ENCODE data around the gene GCLC. TPM values are rescaled to one million over a fixed set of nuclear protein-coding genes. Genes with fewer than 3 reads are reported as not detected.

Gene GCLC
- total RNA-seq, 1 experiment from 2014 or later, result 47.1 TPM

DNA sequence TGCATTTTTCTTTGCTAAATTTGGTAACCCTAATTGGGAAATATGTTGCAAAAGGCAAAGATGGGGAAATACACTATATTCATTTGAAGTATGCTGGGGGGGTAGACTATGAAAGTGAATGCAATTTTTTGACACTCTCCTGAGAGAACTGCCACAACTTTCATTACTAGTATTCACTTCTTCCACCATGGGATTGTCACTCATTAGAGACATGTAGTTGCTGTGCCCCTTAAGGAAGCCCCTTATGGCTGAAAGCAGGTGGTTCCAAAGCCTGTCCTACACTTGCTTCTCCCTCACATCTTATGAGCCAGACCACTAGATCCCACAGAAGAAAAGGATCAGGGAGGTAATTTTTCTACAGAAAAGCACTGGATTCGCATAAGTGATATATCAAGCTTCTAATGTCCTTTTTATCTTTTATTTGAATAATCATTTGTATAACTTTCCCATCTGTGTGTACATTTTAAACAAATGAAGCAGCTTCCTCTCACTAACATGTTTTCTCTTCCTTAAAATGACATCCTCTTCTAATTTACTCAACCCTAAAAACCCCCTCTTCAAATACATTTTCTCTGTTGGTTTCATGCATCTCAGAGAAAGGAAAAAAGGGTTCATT lies 83.8 kb downstream of the GCLC start (continued):
- TF ChIP-seq, protein P1, sequence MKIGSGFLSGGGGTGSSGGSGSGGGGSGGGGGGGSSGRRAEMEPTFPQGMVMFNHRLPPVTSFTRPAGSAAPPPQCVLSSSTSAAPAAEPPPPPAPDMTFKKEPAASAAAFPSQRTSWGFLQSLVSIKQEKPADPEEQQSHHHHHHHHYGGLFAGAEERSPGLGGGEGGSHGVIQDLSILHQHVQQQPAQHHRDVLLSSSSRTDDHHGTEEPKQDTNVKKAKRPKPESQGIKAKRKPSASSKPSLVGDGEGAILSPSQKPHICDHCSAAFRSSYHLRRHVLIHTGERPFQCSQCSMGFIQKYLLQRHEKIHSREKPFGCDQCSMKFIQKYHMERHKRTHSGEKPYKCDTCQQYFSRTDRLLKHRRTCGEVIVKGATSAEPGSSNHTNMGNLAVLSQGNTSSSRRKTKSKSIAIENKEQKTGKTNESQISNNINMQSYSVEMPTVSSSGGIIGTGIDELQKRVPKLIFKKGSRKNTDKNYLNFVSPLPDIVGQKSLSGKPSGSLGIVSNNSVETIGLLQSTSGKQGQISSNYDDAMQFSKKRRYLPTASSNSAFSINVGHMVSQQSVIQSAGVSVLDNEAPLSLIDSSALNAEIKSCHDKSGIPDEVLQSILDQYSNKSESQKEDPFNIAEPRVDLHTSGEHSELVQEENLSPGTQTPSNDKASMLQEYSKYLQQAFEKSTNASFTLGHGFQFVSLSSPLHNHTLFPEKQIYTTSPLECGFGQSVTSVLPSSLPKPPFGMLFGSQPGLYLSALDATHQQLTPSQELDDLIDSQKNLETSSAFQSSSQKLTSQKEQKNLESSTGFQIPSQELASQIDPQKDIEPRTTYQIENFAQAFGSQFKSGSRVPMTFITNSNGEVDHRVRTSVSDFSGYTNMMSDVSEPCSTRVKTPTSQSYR (CRISPR knock-in tag; IDR thresholded peaks at IDR 0.05), result no peak
- TF ChIP-seq ZNF263 (CRISPR knock-in tag; IDR thresholded peaks at IDR 0.05; ENCODE audit: low read depth), result no peak
- TF ChIP-seq, protein P2, sequence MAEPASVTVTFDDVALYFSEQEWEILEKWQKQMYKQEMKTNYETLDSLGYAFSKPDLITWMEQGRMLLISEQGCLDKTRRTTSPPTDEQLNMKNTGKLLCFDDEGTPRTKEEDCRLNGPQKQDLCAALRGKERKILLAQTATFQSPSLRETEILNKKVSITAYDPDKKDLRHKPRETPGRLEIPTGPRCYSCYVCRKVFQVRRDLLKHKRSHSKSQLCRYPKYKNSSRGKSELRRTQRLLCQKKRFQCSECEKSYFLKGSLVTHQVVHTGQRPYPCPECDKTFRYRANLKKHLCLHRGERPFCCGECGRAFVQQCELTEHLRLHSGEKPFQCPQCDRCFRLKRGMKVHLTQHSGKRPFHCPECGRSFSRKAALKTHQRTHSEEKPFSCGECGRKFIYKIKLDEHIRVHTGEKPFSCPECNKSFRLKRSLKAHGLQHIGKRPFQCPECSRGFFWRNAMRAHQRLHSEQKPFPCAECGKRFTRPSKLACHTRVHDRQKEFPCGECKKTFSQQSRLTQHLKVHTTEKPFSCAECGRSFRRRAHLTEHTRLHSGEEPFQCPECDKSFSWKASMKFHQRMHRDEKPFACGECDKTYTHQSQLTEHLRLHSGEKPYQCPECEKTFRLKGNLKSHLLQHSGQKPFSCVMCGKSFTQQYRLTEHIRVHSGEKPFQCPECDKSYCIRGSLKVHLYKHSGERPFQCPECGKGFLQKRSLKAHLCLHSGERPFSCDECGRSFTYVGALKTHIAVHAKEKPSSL (CRISPR knock-in tag; conservative IDR thresholded peaks at IDR 0.05), result no peak
- TF ChIP-seq, protein P3, sequence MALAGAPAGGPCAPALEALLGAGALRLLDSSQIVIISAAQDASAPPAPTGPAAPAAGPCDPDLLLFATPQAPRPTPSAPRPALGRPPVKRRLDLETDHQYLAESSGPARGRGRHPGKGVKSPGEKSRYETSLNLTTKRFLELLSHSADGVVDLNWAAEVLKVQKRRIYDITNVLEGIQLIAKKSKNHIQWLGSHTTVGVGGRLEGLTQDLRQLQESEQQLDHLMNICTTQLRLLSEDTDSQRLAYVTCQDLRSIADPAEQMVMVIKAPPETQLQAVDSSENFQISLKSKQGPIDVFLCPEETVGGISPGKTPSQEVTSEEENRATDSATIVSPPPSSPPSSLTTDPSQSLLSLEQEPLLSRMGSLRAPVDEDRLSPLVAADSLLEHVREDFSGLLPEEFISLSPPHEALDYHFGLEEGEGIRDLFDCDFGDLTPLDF (CRISPR knock-in tag; IDR thresholded peaks at IDR 0.05), result no peak
- no peak for TF ChIP-seq JAZF1 (CRISPR knock-in tag; IDR thresholded peaks at IDR 0.05)
- TF ChIP-seq, protein P4, sequence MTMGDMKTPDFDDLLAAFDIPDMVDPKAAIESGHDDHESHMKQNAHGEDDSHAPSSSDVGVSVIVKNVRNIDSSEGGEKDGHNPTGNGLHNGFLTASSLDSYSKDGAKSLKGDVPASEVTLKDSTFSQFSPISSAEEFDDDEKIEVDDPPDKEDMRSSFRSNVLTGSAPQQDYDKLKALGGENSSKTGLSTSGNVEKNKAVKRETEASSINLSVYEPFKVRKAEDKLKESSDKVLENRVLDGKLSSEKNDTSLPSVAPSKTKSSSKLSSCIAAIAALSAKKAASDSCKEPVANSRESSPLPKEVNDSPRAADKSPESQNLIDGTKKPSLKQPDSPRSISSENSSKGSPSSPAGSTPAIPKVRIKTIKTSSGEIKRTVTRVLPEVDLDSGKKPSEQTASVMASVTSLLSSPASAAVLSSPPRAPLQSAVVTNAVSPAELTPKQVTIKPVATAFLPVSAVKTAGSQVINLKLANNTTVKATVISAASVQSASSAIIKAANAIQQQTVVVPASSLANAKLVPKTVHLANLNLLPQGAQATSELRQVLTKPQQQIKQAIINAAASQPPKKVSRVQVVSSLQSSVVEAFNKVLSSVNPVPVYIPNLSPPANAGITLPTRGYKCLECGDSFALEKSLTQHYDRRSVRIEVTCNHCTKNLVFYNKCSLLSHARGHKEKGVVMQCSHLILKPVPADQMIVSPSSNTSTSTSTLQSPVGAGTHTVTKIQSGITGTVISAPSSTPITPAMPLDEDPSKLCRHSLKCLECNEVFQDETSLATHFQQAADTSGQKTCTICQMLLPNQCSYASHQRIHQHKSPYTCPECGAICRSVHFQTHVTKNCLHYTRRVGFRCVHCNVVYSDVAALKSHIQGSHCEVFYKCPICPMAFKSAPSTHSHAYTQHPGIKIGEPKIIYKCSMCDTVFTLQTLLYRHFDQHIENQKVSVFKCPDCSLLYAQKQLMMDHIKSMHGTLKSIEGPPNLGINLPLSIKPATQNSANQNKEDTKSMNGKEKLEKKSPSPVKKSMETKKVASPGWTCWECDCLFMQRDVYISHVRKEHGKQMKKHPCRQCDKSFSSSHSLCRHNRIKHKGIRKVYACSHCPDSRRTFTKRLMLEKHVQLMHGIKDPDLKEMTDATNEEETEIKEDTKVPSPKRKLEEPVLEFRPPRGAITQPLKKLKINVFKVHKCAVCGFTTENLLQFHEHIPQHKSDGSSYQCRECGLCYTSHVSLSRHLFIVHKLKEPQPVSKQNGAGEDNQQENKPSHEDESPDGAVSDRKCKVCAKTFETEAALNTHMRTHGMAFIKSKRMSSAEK (CRISPR knock-in tag; IDR thresholded peaks at IDR 0.05; ENCODE audit: borderline replicate concordance), result no peak

DNA sequence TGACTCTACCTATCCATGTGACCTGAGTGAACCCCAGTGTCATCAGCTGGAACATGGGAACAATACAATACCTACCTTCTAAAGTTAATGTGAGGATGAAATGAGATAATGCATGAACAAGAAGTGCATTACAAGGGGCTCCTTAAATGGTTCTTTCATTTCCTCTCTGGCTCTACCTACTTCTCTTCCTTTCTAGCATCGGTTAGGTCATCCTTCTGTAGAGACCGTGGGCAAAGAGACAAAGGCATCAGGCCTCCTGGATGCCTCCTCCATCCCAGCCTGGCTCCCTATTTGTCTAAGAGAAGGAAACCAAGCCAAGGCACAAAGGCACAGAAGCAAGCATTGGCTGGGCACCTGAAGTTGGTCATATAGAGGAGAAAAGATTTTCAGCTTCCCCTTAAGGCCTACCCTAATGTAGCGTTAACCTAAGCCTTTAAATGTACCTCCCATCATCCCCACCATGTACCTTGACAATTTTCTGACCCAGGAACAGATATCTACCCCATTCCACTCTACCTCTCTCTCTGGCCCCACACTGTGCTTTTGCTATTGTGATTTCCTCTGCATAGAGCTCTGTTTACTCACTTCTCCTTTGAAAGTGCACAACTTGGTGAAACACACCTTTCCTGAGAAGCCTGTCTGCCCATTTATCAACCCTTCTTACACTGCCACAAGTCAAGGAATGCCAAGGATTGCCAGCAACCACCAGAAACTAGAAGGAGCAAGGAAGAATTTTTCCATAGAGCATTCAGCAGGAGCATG lies 86.6 kb downstream of the GCLC start:
- H3K27ac Mint-ChIP-seq, result no peak overlapping the region
- ATAC-seq (no peak), DNase-seq (ENCODE audit: low spot score) (no peak)
- peaks cover 3% of the 10 kb centered on the region; the same call in 1 of the 2 replicates for H3K36me3 Mint-ChIP-seq
- peaks cover 10% of the 10 kb centered on the region for H3K4me1 Mint-ChIP-seq
- ChIA-PET POLR2A (no interaction called here), CTCF (interaction anchor here (1.2 kb wide), 1 partner anchor 261 kb away, joined by 4 read pairs; no protein-coding TSS in a partner anchor)
- no peak overlapping the region for H3K4me3 Mint-ChIP-seq
- peaks cover 23% of the 10 kb centered on the region for H3K9me3 Mint-ChIP-seq
- no peaks in the 10 kb centered on the region for H3K27me3 Mint-ChIP-seq (ENCODE audit: low read depth)
- TF ChIP-seq FOXP1 (CRISPR knock-in tag; IDR thresholded peaks at IDR 0.05; ENCODE audit: borderline replicate concordance) (no peak), ZNF219 (CRISPR knock-in tag; IDR thresholded peaks at IDR 0.05; ENCODE audit: borderline replicate concordance) (no peak), TEAD4 (CRISPR knock-in tag; IDR thresholded peaks at IDR 0.05) (no peak), EMX1 (CRISPR knock-in tag; IDR thresholded peaks at IDR 0.05) (no peak), PRRX2 (CRISPR knock-in tag; IDR thresholded peaks at IDR 0.05) (no peak)
- TF ChIP-seq, protein P5, sequence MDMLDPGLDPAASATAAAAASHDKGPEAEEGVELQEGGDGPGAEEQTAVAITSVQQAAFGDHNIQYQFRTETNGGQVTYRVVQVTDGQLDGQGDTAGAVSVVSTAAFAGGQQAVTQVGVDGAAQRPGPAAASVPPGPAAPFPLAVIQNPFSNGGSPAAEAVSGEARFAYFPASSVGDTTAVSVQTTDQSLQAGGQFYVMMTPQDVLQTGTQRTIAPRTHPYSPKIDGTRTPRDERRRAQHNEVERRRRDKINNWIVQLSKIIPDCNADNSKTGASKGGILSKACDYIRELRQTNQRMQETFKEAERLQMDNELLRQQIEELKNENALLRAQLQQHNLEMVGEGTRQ (CRISPR knock-in tag; IDR thresholded peaks at IDR 0.05), result no peak
- TF ChIP-seq, protein P6, sequence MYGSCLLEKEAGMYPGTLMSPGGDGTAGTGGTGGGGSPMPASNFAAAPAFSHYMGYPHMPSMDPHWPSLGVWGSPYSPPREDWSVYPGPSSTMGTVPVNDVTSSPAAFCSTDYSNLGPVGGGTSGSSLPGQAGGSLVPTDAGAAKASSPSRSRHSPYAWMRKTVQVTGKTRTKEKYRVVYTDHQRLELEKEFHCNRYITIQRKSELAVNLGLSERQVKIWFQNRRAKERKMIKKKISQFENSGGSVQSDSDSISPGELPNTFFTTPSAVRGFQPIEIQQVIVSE (CRISPR knock-in tag; IDR thresholded peaks at IDR 0.05; ENCODE audit: borderline replicate concordance), result no peak
- TF ChIP-seq, protein P7, sequence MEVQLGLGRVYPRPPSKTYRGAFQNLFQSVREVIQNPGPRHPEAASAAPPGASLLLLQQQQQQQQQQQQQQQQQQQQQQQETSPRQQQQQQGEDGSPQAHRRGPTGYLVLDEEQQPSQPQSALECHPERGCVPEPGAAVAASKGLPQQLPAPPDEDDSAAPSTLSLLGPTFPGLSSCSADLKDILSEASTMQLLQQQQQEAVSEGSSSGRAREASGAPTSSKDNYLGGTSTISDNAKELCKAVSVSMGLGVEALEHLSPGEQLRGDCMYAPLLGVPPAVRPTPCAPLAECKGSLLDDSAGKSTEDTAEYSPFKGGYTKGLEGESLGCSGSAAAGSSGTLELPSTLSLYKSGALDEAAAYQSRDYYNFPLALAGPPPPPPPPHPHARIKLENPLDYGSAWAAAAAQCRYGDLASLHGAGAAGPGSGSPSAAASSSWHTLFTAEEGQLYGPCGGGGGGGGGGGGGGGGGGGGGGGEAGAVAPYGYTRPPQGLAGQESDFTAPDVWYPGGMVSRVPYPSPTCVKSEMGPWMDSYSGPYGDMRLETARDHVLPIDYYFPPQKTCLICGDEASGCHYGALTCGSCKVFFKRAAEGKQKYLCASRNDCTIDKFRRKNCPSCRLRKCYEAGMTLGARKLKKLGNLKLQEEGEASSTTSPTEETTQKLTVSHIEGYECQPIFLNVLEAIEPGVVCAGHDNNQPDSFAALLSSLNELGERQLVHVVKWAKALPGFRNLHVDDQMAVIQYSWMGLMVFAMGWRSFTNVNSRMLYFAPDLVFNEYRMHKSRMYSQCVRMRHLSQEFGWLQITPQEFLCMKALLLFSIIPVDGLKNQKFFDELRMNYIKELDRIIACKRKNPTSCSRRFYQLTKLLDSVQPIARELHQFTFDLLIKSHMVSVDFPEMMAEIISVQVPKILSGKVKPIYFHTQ (CRISPR knock-in tag; IDR thresholded peaks at IDR 0.05), result no peak
- TF ChIP-seq, protein P8, sequence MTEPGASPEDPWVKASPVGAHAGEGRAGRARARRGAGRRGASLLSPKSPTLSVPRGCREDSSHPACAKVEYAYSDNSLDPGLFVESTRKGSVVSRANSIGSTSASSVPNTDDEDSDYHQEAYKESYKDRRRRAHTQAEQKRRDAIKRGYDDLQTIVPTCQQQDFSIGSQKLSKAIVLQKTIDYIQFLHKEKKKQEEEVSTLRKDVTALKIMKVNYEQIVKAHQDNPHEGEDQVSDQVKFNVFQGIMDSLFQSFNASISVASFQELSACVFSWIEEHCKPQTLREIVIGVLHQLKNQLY (CRISPR knock-in tag; IDR thresholded peaks at IDR 0.05), result no peak

Data from WTC11 (cell line).